Measurements from ENCODE around the gene MYH4.

The MYH4 gene

DNA sequence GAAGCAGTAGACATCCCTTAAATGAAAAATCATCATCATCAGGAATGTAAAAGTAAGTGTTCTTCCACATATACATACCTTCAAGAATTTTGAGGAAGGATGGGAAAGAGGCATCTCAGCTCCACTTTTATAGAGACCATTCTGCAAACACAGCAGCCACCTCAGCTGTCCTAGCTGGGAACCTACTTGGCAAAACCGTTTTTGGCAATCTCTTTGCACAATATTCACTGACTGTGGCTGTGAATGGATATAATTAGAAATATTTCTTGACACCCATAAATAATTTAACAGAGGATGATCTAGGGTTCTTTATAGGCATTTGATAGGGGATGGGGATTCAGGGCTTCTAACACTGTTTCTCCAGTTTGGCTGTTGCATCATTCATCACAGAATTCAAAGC, at the start of gene MYH4:
MYH4 (minus strand) TSS at position 101 of the 400 bp plus-strand sequence. CDS start 2,814 bp downstream, outside the sequence.
- H3K36me3 ChIP-seq (ENCODE audit: insufficient read depth, low read length) = no peaks in the 10 kb centered on the region
- no peaks in the 10 kb centered on the region for H3K4me1 ChIP-seq (ENCODE audit: insufficient read depth, low read length)
- H3K9me3 ChIP-seq (ENCODE audit: control insufficient read depth, insufficient read depth, low read length) = no peaks in the 10 kb centered on the region
- no peak within 1 kb of the TSS for H3K9ac ChIP-seq (ENCODE audit: low read depth, low read length)

DNA sequence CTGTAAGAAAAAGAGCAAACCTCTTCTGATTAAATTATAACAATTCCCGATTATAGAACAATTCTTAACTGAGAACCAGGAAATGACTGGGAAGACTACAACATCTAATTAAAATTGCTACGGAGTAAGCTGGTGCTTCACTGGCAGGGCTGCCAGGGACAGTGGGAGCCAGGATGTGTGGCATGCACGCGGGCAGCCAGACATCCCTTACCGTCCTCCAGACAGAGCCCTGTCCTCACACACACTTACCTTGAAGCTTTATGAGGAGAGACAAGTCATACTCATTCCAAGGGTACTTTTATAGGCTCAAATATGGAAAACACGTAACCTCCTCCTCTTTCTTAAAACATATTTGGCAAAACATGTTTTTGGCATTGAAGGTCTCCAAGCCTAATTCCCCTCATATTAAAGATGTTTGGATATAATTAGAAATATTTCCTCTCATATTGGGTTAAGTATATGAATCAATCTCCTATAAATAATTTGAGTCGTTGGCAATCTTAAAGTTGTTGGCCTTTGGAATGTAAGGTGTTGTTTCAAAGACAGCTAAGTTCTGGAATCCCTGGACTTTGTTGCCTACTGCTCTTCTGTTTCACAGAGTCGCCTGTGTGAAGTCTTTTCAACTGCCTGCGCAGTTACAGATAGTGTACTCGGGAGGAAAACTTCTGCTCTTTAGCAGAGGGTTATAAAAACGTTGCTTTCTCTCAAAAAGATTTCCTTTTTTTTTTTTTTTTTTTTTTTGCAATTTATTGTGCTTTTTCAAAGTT, 49.1 kb upstream of the MYH4 start, which contains the start of gene MYH1:
MYH1 (minus strand) TSS at position 272 of the 767 bp plus-strand sequence. CDS start 1,900 bp downstream, outside the sequence.
- Histone ChIP-seq H3K9me3 (ENCODE audit: control insufficient read depth, insufficient read depth, low read length) (no peaks in the 10 kb centered on the region), H3K36me3 (ENCODE audit: insufficient read depth, low read length) (no peaks in the 10 kb centered on the region), H3K4me1 (ENCODE audit: insufficient read depth, low read length) (no peaks in the 10 kb centered on the region), H3K9ac (ENCODE audit: low read depth, low read length) (no peak within 1 kb of the TSS)

DNA sequence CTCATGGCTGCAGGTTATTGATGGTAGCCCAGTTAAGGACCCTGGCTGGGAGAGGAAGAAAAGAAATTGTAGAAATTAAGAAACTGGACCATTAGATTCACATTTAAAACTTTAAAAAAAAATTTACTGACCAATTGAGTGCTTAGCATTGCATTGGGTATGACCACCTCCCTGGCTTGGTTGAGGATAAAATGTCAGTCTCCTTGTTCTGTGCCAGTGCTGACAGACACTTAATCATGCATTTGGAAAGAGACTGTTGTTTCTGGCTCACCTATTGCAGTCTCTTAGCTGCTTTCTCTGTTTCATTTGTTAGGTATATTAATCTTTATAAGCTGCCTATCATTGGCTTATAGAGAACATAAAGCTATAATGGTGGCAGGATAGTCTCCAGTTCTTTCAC, 47.3 kb upstream of the MYH4 start:
- no peaks in the 10 kb centered on the region for H3K4me1 ChIP-seq (ENCODE audit: insufficient read depth, low read length)
- H3K36me3 ChIP-seq (ENCODE audit: insufficient read depth, low read length) = no peaks in the 10 kb centered on the region
- H3K9me3 ChIP-seq (ENCODE audit: control insufficient read depth, insufficient read depth, low read length) = no peaks in the 10 kb centered on the region
- no peak overlapping the region for H3K9ac ChIP-seq (ENCODE audit: low read depth, low read length)

GRCh38 chr17:10516065-10516464, 46.7 kb upstream of the MYH4 start:
- no peak overlapping the region for H3K9ac ChIP-seq (ENCODE audit: low read depth, low read length)
- H3K36me3 ChIP-seq (ENCODE audit: insufficient read depth, low read length) = no peaks in the 10 kb centered on the region
- H3K4me1 ChIP-seq (ENCODE audit: insufficient read depth, low read length) = no peaks in the 10 kb centered on the region
- no peaks in the 10 kb centered on the region for H3K9me3 ChIP-seq (ENCODE audit: control insufficient read depth, insufficient read depth, low read length)

DNA sequence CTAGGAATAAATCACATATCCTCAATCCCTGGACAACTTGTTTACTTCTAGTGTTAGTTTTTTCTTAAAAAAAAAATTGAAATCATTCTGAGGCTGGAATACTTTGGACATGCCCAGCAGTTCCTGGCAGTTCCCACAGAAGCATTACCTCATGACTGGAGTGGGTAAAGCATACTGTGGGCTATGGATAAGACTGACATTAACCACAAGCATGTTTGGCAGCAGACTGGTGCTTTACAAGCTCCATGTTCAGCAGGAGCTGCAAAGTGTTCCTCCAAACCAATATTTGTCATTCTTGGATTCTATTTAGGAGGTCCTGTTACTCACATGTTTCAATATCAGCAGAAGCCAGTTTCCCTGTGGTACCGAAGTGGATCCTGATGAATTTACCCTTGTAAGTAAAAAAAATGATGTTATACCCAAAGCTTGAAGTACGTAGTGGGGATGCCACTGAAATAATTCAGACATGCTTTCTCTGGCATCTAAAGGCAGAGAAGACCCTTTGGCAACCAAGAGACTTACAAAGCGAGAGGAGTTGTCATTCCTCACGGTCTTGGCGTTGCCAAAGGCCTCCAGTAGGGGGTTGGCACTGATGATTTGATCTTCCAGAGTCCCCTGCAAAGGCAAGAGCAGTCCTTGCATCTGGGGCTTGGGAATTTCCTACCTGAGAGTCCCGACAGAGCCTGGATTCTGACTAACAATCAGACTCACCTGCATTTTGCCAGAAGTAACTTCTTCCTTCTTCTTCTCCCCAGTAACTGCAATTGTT, 44.1 kb upstream of the MYH4 start:
- Histone ChIP-seq H3K36me3 (ENCODE audit: insufficient read depth, low read length) (no peaks in the 10 kb centered on the region), H3K4me1 (ENCODE audit: insufficient read depth, low read length) (no peaks in the 10 kb centered on the region), H3K9me3 (ENCODE audit: control insufficient read depth, insufficient read depth, low read length) (no peaks in the 10 kb centered on the region), H3K9ac (ENCODE audit: low read depth, low read length) (no peak overlapping the region)

- no peaks in the 10 kb centered on the region for H3K36me3 ChIP-seq (ENCODE audit: insufficient read depth, low read length)
- H3K9me3 ChIP-seq (ENCODE audit: control insufficient read depth, insufficient read depth, low read length) = no peaks in the 10 kb centered on the region
- H3K9ac ChIP-seq (ENCODE audit: low read depth, low read length) = no peak overlapping the region
- H3K4me1 ChIP-seq (ENCODE audit: insufficient read depth, low read length) = no peaks in the 10 kb centered on the region
Measured at GRCh38 chr17:10512856-10513255, 43.5 kb upstream of the MYH4 start.

DNA sequence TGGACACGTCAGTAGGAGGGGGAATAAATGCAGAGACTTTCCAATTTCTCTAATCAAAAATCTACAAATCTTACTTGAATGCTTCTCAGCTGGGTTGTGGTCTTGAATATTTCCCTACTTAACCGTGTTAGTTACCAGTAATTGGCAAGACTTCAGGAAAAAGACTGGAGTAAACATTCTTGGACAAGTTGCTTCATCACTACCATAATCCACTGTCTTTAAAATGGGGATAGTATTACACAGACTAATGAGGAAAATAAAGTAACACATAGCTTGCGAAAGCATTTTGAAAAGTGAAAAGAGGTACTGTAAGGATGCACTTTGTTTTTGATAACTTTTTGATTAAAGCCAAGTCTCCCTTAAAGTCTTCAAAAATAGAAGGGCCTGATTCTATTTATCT, 30.6 kb upstream of the MYH4 start:
- Histone ChIP-seq H3K9me3 (ENCODE audit: control insufficient read depth, insufficient read depth, low read length) (no peaks in the 10 kb centered on the region), H3K4me1 (ENCODE audit: insufficient read depth, low read length) (no peaks in the 10 kb centered on the region), H3K36me3 (ENCODE audit: insufficient read depth, low read length) (no peaks in the 10 kb centered on the region), H3K9ac (ENCODE audit: low read depth, low read length) (no peak overlapping the region)

DNA sequence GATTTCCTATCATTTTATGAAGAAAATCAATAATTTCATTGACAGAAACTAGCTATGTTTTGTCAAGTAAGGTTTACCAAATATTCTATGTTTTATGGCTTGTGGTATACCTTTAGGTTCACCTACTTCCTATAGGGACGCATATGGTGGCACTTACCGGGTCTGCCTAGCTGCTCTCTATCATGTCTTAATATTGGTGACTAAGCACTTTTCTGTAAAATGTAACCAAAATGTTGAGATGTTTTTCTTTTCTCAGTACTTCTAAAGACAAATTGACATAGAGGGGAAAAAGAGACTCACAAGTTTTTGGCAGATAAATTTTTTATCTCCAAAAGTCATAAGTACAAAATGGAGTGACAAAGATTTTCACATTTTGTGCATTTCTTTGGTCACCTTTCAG, 22.6 kb upstream of the MYH4 start:
- H3K9me3 ChIP-seq (ENCODE audit: control insufficient read depth, insufficient read depth, low read length) = no peaks in the 10 kb centered on the region
- H3K9ac ChIP-seq (ENCODE audit: low read depth, low read length) = no peak overlapping the region
- H3K4me1 ChIP-seq (ENCODE audit: insufficient read depth, low read length) = no peaks in the 10 kb centered on the region
- H3K36me3 ChIP-seq (ENCODE audit: insufficient read depth, low read length) = no peaks in the 10 kb centered on the region

GRCh38 chr17:10482252-10482651, 12.9 kb upstream of the MYH4 start:
- Histone ChIP-seq H3K9me3 (ENCODE audit: control insufficient read depth, insufficient read depth, low read length) (no peaks in the 10 kb centered on the region), H3K36me3 (ENCODE audit: insufficient read depth, low read length) (no peaks in the 10 kb centered on the region), H3K4me1 (ENCODE audit: insufficient read depth, low read length) (no peaks in the 10 kb centered on the region), H3K9ac (ENCODE audit: low read depth, low read length) (no peak overlapping the region)

DNA sequence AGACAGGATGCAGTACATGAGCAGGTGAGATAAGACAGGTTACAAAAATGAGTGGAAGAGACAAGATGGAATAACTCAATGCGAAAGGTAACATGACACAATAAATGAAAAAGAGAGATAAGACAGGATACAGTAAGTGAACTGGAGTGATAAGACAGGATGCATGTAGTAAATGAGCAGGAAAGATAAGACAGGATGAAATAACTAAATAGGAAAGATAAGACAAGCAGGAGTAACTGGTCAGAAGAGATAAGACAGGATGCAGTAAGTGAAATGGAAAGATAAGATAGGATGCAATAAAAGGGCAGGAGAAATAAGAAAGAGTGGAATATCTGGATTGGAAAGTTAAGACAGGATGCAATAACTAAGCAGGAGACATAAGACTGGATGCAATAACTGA, 8.3 kb upstream of the MYH4 start:
- Histone ChIP-seq H3K9me3 (ENCODE audit: control insufficient read depth, insufficient read depth, low read length) (no peaks in the 10 kb centered on the region), H3K36me3 (ENCODE audit: insufficient read depth, low read length) (no peaks in the 10 kb centered on the region), H3K9ac (ENCODE audit: low read depth, low read length) (no peak overlapping the region)

GRCh38 chr17:10474536-10474935, 5.2 kb upstream of the MYH4 start:
- H3K9me3 ChIP-seq (ENCODE audit: control insufficient read depth, insufficient read depth, low read length) = no peaks in the 10 kb centered on the region
- H3K4me1 ChIP-seq (ENCODE audit: insufficient read depth, low read length) = no peaks in the 10 kb centered on the region
- H3K9ac ChIP-seq (ENCODE audit: low read depth, low read length) = no peak overlapping the region

More for the DNA sequence above, 8.3 kb upstream of the MYH4 start:
- no peaks in the 10 kb centered on the region for H3K4me1 ChIP-seq (ENCODE audit: insufficient read depth, low read length)

DNA sequence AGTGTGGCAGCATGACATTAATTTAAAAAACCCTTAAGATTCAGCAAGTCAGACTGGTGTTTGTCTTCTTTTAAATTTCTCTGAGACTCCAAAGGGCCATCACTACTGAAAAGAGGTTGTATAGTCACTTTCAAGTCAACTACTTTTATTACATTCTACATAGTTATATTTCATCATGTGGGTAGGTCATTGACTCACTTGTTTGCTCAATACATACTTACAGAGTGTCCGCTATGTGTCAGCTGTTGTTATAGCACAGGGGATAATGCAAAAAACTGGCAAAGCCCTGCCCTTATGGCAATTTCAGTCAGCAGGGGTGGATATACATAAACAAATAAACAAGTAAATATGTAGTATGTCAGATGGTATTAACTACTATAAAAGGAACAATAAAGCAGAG, 2.5 kb upstream of the MYH4 start:
- no peaks in the 10 kb centered on the region for H3K9me3 ChIP-seq (ENCODE audit: control insufficient read depth, insufficient read depth, low read length)
- no peak overlapping the region for H3K9ac ChIP-seq (ENCODE audit: low read depth, low read length)
- no peaks in the 10 kb centered on the region for H3K36me3 ChIP-seq (ENCODE audit: insufficient read depth, low read length)
- no peaks in the 10 kb centered on the region for H3K4me1 ChIP-seq (ENCODE audit: insufficient read depth, low read length)

More at GRCh38 chr17:10474536-10474935, 5.2 kb upstream of the MYH4 start:
- no peaks in the 10 kb centered on the region for H3K36me3 ChIP-seq (ENCODE audit: insufficient read depth, low read length)

DNA sequence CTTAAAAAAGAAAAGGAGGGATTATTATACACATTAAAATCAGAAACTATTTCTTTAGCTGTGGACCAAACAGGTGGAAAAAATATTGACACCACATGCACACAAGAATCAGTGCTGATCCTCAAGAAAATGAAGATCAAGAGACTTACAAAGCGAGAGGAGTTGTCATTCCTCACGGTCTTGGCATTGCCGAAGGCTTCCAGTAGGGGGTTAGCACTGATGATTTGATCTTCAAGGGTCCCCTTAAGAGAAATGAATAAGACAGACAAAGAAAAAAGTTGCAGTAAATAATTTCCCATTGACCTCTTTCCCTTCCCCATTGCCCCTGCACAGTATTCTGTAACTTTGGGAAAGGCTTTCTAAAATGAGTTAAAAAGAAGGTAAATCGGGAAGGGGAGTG, 6.0 kb downstream of the MYH4 start:
- no peaks in the 10 kb centered on the region for H3K4me1 ChIP-seq (ENCODE audit: insufficient read depth, low read length)
- H3K36me3 ChIP-seq (ENCODE audit: insufficient read depth, low read length) = no peaks in the 10 kb centered on the region
- H3K9ac ChIP-seq (ENCODE audit: low read depth, low read length) = no peak overlapping the region
- no peaks in the 10 kb centered on the region for H3K9me3 ChIP-seq (ENCODE audit: control insufficient read depth, insufficient read depth, low read length)

DNA sequence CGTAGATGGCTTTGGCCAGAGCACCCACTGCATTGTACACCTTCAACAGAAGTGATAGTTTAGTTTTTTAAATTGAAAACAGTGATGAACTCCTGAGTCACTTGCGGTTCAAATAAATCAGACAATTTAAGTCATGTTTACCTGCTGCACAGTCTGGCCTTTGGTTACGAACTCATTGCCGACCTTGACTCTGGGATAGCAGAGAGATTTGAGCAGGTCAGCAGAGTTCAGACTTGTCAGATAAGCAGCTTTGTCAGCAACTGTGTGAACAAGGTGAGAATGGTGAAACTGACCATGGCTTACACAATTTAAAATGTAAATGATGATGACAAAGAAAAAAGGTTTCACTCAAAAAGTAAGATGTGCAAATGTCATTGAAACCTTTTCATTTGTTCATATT, 9.3 kb downstream of the MYH4 start:
- no peaks in the 10 kb centered on the region for H3K4me1 ChIP-seq (ENCODE audit: insufficient read depth, low read length)
- H3K9me3 ChIP-seq (ENCODE audit: control insufficient read depth, insufficient read depth, low read length) = no peaks in the 10 kb centered on the region
- no peaks in the 10 kb centered on the region for H3K36me3 ChIP-seq (ENCODE audit: insufficient read depth, low read length)
- H3K9ac ChIP-seq (ENCODE audit: low read depth, low read length) = no peak overlapping the region

GRCh38 chr17:10458701-10459100, 10.7 kb downstream of the MYH4 start:
- Histone ChIP-seq H3K4me1 (ENCODE audit: insufficient read depth, low read length) (no peaks in the 10 kb centered on the region), H3K36me3 (ENCODE audit: insufficient read depth, low read length) (no peaks in the 10 kb centered on the region), H3K9ac (ENCODE audit: low read depth, low read length) (no peak overlapping the region), H3K9me3 (ENCODE audit: control insufficient read depth, insufficient read depth, low read length) (no peaks in the 10 kb centered on the region)

Measured in ES-I3 (cell line).